GM10847 (cell line): ENCODE measurements around the gene IL22RA1.

Experiments used
- POLR2A ChIP-seq: IDR thresholded peaks from 2 replicates; pipeline ENCODE4 v1.6.1; 2011; ENCODE audit not compliant: insufficient read length; ENCODE audit errors: extremely low read depth

Gene IL22RA1

DNA sequence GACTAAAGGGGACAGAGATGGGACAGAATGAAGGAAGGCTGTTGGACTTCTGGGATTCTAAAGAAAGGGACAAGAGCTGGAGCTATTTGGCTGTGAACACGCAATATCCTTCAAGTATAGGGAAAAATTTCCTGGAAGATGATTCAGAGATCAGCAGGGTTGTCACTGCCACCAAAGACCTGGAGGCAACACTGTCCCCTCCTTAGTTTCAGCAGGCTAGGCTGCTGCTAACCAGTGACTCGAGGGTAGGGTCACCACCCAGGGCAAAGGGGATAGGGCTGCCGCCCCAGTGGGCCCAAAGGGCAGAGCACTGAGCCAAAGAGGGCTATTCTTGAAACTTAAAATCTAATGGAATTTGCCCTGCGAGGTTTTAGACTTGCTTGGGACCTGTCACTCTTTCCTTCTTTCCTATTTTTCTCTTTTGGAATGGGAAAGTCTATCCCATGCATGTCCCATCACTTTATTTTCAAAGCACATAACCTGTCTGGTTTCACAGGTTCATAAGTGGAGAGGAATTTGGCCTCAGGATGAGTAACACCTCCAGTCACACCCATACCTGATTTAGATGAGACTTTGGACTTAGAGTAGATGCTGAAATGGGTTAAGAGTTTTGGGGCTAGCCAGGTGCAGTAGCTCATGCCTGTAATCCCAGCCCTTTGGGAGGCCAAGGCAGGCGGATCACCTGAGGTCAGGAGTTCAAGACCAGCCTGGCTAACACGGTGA lies 32.3 kb upstream of the IL22RA1 start:
- TF ChIP-seq POLR2A = no peak

- no peak for TF ChIP-seq POLR2A
These were observed 31.0 kb upstream of the IL22RA1 start for GRCh38 chr1:24173638-24174575.

DNA sequence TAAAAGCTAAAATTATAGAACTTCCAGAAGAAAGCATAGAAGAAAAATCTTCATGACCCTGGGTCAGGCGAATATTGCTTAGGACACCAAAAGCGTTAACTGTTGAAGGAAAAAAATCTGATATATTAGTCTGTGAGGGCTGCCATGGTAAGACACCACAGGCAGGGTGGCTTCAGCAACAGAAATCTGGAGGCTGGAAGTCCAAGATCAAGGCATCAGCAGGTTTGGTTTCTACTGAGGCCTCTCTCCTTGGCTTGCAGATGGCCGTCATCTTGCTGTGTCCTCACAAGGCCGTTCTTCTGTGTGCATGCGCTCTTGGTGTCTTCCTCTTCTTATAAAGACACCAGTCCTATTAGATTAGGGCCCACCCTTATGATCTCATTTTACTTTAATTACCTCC lies 29.7 kb upstream of the IL22RA1 start:
- TF ChIP-seq POLR2A = no peak

DNA sequence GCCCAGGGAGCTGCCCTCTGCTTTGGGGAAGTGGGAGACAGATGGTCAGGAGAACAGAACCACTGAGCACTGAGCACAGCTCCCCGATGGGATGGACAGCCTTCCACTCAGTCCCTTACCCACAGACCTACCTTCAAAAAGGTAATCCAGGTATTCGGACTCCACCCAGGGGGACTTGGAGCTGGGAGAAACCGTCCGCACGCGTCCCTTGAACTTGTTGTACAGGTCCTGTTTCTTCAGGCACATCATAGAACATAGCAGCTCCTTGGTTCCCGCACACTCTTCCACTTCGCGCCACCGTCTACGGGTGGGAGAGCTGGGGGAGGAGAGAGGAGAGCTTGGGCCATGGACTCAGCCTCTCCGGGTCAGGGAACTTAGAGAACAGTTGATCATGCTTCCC lies 26.3 kb upstream of the IL22RA1 start:
- TF ChIP-seq POLR2A = no peak

GRCh38 chr1:24168245-24168644 lies 25.3 kb upstream of the IL22RA1 start:
- no peak for TF ChIP-seq POLR2A

- no peak for TF ChIP-seq POLR2A
These were observed 24.1 kb upstream of the IL22RA1 start for GRCh38 chr1:24167008-24167407.

GRCh38 chr1:24165500-24165899 lies 22.6 kb upstream of the IL22RA1 start:
- TF ChIP-seq POLR2A = no peak

- TF ChIP-seq POLR2A = no peak
These were observed 21.1 kb upstream of the IL22RA1 start for GRCh38 chr1:24164004-24164403.

GRCh38 chr1:24162201-24162600 lies 19.3 kb upstream of the IL22RA1 start:
- TF ChIP-seq POLR2A = no peak

DNA sequence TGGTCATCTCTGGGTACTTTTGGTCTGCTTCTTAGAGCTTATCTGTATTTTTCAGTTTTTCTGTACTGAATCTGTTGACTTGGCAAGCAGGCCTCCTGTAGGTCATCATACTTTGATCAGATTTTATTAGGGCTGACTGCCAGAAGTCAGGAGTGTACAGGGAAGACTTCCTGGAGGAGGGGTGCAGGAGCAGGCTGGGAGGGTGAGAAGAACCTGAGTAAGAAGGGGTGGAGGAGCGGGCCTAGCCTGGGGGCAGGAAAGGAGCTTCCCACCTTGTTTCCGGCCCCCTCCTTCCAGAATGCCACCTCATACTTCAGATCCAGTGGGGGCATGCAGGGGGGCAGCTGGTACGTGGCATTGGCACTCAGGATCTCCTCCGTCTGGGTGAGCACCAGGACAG lies 18.3 kb upstream of the IL22RA1 start:
- TF ChIP-seq POLR2A = no peak

GRCh38 chr1:24159366-24159765 lies 16.4 kb upstream of the IL22RA1 start:
- TF ChIP-seq POLR2A = no peak

GRCh38 chr1:24157918-24158481 lies 15.1 kb upstream of the IL22RA1 start:
- no peak for TF ChIP-seq POLR2A

GRCh38 chr1:24156542-24157260 lies 13.8 kb upstream of the IL22RA1 start:
- TF ChIP-seq POLR2A = no peak

- TF ChIP-seq POLR2A = no peak
These were observed 12.3 kb upstream of the IL22RA1 start for GRCh38 chr1:24155011-24155782.

DNA sequence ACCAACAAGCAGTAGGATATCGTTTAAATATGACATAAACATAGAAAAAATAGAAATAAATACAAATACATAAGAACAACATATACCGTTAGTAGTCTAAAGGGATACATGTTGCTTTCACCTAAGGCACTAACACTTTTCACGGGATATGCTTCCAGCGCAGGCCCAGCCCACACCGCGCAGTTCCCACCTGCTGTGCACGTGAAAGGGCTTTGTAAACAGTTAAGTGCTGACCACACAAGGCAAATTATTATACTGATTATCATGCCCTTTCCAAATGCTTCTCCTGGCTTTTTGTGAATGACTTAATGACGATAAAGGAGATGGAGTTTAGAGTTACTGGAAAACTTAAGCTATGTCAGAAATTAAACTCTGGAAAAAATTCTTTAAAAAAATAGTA lies 11.3 kb upstream of the IL22RA1 start:
- TF ChIP-seq POLR2A = no peak
